Measurements from ENCODE around the gene TAF6L.
"Not testable (repeated sequence)": the region's sequence is repeated elsewhere in the genome, so short reads cannot be mapped to it uniquely, and the experiment has no call there.

Gene TAF6L, protein sequence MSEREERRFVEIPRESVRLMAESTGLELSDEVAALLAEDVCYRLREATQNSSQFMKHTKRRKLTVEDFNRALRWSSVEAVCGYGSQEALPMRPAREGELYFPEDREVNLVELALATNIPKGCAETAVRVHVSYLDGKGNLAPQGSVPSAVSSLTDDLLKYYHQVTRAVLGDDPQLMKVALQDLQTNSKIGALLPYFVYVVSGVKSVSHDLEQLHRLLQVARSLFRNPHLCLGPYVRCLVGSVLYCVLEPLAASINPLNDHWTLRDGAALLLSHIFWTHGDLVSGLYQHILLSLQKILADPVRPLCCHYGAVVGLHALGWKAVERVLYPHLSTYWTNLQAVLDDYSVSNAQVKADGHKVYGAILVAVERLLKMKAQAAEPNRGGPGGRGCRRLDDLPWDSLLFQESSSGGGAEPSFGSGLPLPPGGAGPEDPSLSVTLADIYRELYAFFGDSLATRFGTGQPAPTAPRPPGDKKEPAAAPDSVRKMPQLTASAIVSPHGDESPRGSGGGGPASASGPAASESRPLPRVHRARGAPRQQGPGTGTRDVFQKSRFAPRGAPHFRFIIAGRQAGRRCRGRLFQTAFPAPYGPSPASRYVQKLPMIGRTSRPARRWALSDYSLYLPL

DNA sequence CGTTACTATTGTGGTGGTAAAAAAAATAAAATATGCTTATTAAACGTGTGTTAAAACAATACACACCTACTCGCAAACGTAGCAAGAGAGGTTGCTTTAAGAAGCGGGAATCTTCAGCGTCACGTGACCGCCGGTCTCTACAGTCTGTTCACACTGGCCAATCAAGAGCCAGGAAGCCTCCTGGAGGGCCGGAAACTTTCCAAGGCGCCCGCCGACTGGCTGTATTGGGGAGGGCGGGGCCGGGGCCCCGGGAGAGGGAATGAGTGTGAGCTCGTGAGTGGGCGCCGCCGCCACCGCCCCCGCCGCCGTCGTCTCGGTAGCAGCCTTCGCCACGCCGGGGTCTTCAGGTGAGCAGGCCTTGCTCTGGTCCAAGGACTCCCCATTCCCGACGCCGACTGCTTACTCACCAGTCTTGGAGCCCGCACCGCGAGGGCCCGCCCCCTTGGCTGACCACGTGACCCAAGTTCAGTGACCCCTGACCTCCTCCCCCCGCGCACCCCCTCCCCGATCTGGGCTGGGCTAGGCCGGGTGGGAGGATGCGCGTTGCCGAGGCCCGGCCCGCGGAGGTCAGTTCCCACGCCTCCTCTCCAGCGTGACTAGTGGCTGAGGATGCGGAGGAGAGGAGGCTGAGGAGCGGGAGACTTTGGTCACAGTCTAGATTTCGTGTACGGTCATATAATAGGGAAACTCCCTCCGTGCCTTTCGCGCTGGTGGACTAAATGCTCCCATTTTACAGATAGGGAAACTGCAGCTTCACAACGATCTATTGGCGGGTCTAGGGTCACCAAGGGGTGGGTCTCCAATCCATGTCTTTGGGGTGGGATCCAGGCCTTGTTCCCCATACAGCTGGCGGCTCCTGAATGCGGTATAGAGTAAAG, at the start of gene TAF6L:
TAF6L (plus strand) TSS at position 253 of the 878 bp plus-strand sequence. CDS start 4,388 bp downstream, outside the sequence.
- peak; percentile 88 for DNase-seq (ENCODE audit: low read depth)

GRCh38 chr11:62721994-62722393, 49.2 kb upstream of the TAF6L start:
- no peak for DNase-seq (ENCODE audit: low read depth)

- DNase-seq (ENCODE audit: low read depth), result no peak
Measured at GRCh38 chr11:62724171-62724570, 47.0 kb upstream of the TAF6L start.

DNA sequence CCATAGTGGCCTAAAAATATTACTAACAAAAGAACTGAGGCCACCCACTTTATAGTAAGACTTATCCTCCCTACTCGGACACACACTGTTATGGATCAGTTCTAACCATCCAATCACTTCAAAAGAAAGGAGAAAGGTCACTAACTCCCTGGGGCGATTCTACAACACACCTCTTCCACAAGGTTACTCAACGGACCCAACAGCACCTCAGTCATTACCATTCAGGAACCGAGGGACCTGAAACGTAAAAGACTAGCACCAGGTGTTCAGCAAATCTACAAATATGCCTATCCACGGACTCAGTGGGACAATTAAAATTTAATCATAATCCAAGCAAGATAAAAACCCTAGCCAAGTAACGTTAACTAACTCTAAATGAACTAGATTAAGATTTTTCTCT, 45.5 kb upstream of the TAF6L start:
- no peak for DNase-seq (ENCODE audit: low read depth)

GRCh38 chr11:62726156-62726914, 44.9 kb upstream of the TAF6L start:
- no peak for DNase-seq (ENCODE audit: low read depth)

DNA sequence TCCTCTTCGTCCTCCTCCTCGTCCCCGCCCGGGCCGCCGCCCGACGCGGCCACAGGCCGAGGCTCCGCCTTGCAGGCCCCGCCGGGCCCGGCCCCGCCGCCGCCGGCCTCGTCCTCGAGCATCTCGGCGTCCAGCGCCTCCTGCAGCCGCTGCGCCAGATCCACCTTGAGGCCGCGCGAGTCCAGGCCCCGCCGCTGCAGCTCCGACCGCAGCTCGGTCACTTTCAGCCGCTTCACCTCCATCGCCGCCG, 44.4 kb upstream of the TAF6L start:
- no peak for DNase-seq (ENCODE audit: low read depth)

DNA sequence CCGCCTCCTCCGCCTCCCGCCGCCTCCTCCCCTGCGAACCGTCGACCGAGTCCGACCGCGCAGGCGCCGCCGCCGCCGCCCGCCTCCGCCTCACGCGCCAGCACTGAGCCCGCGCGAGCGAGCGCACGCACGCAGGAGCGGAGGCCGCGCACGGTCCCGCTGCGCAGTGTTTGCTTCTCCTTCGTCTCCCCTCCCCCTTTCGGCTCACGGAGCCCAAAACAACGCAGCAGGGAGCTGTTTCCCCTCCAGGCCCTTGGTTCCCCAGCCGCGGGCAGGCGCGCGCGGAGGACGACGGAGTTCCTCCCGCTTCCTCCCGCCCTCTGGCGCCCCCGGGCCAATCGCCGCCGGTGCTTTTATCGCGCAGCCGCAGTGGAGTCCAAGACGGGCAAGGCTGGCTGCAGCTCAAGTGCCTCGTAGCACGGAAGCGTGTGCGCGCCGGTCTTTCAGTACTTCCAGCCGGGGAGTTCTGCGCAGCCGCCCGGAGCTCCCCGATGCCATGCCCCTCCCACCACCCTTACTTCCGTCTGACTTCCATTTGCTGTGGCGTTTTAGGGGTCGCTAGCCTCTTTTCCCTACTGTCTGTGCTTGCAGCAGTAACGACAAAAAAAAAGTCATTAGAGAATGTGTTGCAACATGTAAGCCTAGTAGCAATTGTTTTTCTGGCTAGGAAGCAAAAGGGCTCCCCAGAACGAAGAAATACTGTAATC, 43.9 kb upstream of the TAF6L start, which contains the start of gene HNRNPUL2:
HNRNPUL2 (minus strand) TSS at position 293 of the 707 bp plus-strand sequence. CDS start 301 bp downstream, outside the sequence.
- DNase-seq (ENCODE audit: low read depth), result peak; percentile 98

DNA sequence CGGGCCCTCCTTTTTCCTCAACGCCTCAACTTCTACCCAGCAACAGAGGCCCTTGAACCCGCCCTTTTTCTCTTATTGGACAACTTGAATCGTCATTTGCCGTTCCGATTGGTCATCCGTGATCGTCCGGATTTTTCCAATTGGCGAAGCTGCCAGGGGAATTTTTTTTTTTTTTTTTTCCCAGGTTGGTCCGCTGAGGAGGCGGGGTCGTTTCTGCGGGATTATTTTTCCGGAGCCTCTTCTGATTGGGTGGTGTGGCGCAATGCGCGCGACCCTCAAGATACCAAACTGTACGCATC, 43.4 kb upstream of the TAF6L start:
- DNase-seq (ENCODE audit: low read depth), result peak; percentile 68

DNA sequence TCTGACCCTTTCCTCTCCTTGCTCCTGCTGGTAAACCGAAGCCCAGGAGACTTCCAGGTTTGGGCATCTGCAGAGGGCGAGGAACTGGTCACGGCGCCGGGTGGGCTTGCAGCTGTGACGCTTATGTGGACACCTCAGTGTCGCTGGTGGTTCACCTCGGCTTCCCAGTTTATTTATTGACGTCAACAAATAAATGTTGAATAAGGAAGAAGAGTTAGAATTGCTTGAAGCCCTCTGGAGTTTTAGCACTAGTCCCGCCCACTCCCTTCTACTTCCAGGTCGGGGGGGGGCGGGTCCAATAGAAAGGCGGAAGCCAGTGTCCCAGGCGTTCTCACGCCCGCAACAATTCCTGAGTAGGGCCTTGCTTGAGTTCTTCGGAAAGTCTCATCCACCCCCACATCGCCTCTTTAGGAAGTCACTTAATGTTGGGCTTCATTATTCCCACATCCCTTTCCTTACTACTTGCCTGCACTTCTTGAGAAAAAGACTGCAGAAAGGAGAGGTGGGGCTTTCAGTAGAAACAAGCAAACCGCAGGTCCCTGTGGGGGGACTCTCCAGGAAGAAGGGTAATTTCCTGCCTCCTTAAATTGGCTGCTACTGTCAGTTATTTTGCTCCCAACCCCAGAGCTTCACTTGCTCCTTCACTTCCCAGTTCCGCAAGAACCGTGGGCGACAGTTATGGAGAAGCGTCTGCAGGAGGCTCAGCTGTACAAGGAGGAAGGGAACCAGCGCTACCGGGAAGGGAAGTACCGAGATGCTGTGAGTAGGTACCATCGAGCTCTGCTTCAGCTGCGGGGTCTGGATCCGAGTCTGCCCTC, 42.8 kb upstream of the TAF6L start, which contains the start of gene TTC9C:
TTC9C (plus strand) TSS at position 316 of the 818 bp plus-strand sequence; CDS start at position 679, 363 bp downstream.
- peak; percentile 78 for DNase-seq (ENCODE audit: low read depth)

DNA sequence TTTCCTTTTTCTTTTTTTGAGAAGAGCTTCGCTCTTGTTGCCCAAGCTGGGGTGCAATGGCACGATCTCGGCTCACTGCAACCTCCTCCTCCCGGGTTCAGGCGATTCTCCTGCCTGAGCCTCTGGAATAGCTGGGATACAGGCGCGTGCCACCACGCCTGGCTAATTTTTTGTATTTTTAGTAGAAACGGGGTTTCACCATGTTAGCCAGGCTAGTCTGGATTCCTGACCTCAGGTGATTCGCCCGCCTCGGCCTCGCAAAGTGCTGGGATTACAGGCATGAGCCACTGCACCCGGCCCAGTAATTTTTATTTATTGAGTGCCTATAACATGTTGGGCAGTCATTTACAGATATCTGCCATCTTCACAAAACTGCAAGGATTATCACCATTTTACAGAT, 41.1 kb upstream of the TAF6L start:
- not testable (repeated sequence) for DNase-seq (ENCODE audit: low read depth)

GRCh38 chr11:62732830-62733229, 38.4 kb upstream of the TAF6L start:
- no peak for DNase-seq (ENCODE audit: low read depth)

GRCh38 chr11:62737196-62737595, 34.0 kb upstream of the TAF6L start:
- no peak for DNase-seq (ENCODE audit: low read depth)

- no peak for DNase-seq (ENCODE audit: low read depth)
Measured at GRCh38 chr11:62747475-62748160, 23.6 kb upstream of the TAF6L start.

- not testable (repeated sequence) for DNase-seq (ENCODE audit: low read depth)
Measured at GRCh38 chr11:62749931-62750330, 21.3 kb upstream of the TAF6L start.

DNA sequence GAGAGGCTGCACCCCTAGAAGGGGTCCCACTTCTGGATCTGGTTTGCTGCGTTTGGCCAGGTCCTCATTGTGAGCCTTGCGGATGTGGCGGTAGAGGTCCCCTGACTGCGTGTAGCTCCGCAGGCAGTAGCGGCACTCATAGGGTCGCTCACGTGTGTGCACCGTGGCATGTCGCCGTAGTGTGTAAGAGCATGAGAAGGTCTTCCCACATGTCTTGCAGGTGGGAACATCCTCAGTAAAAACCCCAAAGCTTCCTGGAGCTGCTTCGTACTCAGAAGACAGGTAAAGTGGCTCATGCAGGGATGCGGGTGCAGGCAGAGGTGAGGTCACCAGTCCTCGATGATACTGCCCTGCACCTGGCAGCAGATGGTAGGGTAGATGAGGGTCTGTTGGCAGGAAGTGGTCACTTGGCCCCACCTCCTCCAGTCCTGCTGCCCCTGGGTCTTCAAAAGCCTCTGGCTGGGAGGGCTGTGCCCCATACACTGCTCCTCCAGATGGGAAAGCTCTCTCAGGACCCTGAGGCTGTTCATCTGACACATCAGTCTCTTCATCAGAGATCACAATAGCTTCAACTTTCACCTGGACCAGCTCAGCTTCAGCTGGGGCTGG, 18.9 kb upstream of the TAF6L start:
- DNase-seq (ENCODE audit: low read depth), result no peak

- DNase-seq (ENCODE audit: low read depth), result no peak
Measured at GRCh38 chr11:62752994-62753735, 18.0 kb upstream of the TAF6L start.

- peak; percentile 92 for DNase-seq (ENCODE audit: low read depth)
Measured at GRCh38 chr11:62753736-62754603, 17.2 kb upstream of the TAF6L start, which contains the start of gene ZBTB3. TSS of gene ZBTB3 (minus strand) at chr11:62754160. CDS start at chr11:62753664, 496 bp downstream.

Data from activated T-helper 9 cell treated with anti-CD3 and anti-CD28 coated beads, Interleukin-2, amount 50 U/mL, for 16 hours (primary cell).